ENCODE measurements around the gene TTC39C. TPM values are rescaled to one million over a fixed set of nuclear protein-coding genes. Genes with fewer than 3 reads are reported as not detected.

Gene TTC39C
- polyA plus RNA-seq, 2 of the 4 experiments (the other 2 are of a cell fraction), result 8.7 to 18.4 TPM

DNA sequence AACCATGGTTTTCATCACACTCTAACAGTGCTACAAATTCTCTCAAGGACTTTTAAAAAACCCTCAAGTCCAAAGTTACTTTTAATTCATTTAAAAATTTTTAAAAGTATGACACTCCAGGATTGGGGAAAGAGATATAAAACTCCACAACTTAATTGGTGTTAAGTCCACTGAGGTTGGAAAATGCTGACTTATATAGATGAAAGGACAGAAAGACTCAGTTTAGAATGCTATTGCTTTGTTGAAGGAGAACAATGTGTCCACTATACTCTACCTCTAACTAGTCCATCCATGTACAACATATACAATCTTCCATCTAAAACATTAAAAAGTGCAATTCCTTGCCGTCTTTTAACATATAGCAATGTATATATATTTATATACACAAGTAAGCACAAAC is 165.5 kb downstream of the TTC39C start:
- FAIRE-seq, result no peak
- no peaks in the 10 kb centered on the region for H3K9me3 ChIP-seq
- 86% methylated on average over 1 of the region's 1 CpG for WGBS (ENCODE audit: missing lambda C conversion rate)
- no peak for ATAC-seq
- ChIA-PET POLR2A (no interaction called here), CTCF (interaction anchor here (0.7 to 1.2 kb wide), 2 partner anchors 17 to 93 kb away, joined by 3 read pairs; no protein-coding TSS in a partner anchor)
- no peak overlapping the region for H3K27ac ChIP-seq
- H3K4me3 ChIP-seq, result no peak overlapping the region
- H3K4me1 ChIP-seq, result peaks cover 5% of the 10 kb centered on the region; the same call in 1 of the 3 replicates
- no peak for TF ChIP-seq NPAS2 (CRISPR knock-in tag; IDR thresholded peaks at IDR 0.05; ENCODE audit: borderline replicate concordance)
- TF ChIP-seq NR3C1 (IDR thresholded peaks at IDR 0.05), result no peak
- TF ChIP-seq FOXS1 (CRISPR knock-in tag; IDR thresholded peaks at IDR 0.05), result no peak
- no peak for TF ChIP-seq POLR2AphosphoS2 (conservative IDR thresholded peaks at IDR 0.05; ENCODE audit: low read length)
- DNase-seq (ENCODE audit: low read depth in 1 of 2, low spot score in 1 of 2), result no peak
- no peak overlapping the region for H3K4me2 ChIP-seq

DNA sequence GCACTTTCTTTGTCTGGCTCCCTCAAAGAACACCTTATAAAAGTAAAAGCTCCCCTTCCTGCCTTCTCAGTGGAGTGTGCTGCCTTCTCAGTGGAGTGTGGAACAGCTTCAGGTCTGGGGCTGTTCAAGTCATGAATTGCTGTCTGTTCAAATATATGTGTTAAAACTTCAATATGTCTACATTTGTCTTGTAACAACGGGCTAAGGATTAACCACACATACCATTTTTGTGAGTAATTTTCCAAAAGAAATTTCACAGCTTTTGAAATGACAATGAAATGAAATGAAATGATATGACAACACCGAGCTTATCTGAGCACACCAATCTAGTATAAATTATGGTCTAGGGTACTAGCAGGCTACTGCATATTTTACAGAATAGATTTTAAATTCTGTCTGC is 167.3 kb downstream of the TTC39C start:
- ATAC-seq, result no peak
- ChIA-PET CTCF (no interaction called here), POLR2A (no interaction called here)
- WGBS (ENCODE audit: missing lambda C conversion rate), result 37% methylated on average over 2 of the region's 2 CpGs
- H3K4me2 ChIP-seq, result no peak overlapping the region
- TF ChIP-seq RFX5 (IDR thresholded peaks at IDR 0.05), result no peak
- TF ChIP-seq ZNF302 (CRISPR knock-in tag; IDR thresholded peaks at IDR 0.05), result no peak
- TF ChIP-seq, protein P1, sequence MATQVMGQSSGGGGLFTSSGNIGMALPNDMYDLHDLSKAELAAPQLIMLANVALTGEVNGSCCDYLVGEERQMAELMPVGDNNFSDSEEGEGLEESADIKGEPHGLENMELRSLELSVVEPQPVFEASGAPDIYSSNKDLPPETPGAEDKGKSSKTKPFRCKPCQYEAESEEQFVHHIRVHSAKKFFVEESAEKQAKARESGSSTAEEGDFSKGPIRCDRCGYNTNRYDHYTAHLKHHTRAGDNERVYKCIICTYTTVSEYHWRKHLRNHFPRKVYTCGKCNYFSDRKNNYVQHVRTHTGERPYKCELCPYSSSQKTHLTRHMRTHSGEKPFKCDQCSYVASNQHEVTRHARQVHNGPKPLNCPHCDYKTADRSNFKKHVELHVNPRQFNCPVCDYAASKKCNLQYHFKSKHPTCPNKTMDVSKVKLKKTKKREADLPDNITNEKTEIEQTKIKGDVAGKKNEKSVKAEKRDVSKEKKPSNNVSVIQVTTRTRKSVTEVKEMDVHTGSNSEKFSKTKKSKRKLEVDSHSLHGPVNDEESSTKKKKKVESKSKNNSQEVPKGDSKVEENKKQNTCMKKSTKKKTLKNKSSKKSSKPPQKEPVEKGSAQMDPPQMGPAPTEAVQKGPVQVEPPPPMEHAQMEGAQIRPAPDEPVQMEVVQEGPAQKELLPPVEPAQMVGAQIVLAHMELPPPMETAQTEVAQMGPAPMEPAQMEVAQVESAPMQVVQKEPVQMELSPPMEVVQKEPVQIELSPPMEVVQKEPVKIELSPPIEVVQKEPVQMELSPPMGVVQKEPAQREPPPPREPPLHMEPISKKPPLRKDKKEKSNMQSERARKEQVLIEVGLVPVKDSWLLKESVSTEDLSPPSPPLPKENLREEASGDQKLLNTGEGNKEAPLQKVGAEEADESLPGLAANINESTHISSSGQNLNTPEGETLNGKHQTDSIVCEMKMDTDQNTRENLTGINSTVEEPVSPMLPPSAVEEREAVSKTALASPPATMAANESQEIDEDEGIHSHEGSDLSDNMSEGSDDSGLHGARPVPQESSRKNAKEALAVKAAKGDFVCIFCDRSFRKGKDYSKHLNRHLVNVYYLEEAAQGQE (IDR thresholded peaks at IDR 0.05), result no peak
- no peak for TF ChIP-seq RCOR1 (IDR thresholded peaks at IDR 0.05; ENCODE audit: low read depth, low read length)
- TF ChIP-seq, protein P2, sequence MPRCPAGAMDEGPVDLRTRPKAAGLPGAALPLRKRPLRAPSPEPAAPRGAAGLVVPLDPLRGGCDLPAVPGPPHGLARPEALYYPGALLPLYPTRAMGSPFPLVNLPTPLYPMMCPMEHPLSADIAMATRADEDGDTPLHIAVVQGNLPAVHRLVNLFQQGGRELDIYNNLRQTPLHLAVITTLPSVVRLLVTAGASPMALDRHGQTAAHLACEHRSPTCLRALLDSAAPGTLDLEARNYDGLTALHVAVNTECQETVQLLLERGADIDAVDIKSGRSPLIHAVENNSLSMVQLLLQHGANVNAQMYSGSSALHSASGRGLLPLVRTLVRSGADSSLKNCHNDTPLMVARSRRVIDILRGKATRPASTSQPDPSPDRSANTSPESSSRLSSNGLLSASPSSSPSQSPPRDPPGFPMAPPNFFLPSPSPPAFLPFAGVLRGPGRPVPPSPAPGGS (IDR thresholded peaks at IDR 0.05), result no peak
- no peak for TF ChIP-seq HOXB13 (CRISPR knock-in tag; IDR thresholded peaks at IDR 0.05; ENCODE audit: low read depth)
- TF ChIP-seq POLR2AphosphoS2 (conservative IDR thresholded peaks at IDR 0.05; ENCODE audit: low read length), result no peak
- TF ChIP-seq JUNB (IDR thresholded peaks at IDR 0.05), result no peak
- TF ChIP-seq ESRRA (IDR thresholded peaks at IDR 0.05; ENCODE audit: borderline replicate concordance, low read length), result no peak
- TF ChIP-seq CEBPB (IDR thresholded peaks at IDR 0.05), result no peak
- TF ChIP-seq, protein P3, sequence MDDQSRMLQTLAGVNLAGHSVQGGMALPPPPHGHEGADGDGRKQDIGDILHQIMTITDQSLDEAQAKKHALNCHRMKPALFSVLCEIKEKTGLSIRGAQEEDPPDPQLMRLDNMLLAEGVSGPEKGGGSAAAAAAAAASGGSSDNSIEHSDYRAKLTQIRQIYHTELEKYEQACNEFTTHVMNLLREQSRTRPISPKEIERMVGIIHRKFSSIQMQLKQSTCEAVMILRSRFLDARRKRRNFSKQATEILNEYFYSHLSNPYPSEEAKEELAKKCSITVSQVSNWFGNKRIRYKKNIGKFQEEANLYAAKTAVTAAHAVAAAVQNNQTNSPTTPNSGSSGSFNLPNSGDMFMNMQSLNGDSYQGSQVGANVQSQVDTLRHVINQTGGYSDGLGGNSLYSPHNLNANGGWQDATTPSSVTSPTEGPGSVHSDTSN (IDR thresholded peaks at IDR 0.05), result no peak
- TF ChIP-seq CBX8 (IDR thresholded peaks at IDR 0.05), result no peak
- H3K4me1 ChIP-seq, result peaks cover 5% of the 10 kb centered on the region; the same call in 1 of the 3 replicates
- no peak for FAIRE-seq
- no peak overlapping the region for H3K27ac ChIP-seq
- H3K4me3 ChIP-seq, result no peak overlapping the region
- no peaks in the 10 kb centered on the region for H3K9me3 ChIP-seq
- DNase-seq (ENCODE audit: low read depth in 1 of 2, low spot score in 1 of 2), result no peak

Small RNA genes within 50 kb of the gene (small RNA-seq; reads per million reads assigned to genes)
- gene RF00017 (0 reads per million in 6 experiments), gene RNA5SP452 (0 to 1.0 (median 0) reads per million in 6 experiments), gene RNU5A-6P (0 to 0.16 (median 0) reads per million in 6 experiments)

Other genes starting within 250 kb of the TTC39C start
- gene CABYR, start 124.3 kb downstream of the TTC39C start, polyA plus RNA-seq (2011; rRNA removed), result 22.1 and 26.8 TPM in 2 replicates
- gene CABYR, start 124.3 kb downstream of the TTC39C start, polyA plus RNA-seq (2017; fragmentation: RNase III; extraction: RNeasy Plus Mini Kit Qiagen cat#74134 plus additional on column Dnase treatment), result 14.8 to 17.7 TPM (median 15.2 TPM) in 3 replicates